NCI-H187 treated with DMSO at 0.1 percent for 48 hours (cell line): Measurements from ENCODE around the gene STK17A.

Experiments used
- DNase-seq: peaks from one replicate; lab custom pipeline; 2025; lab: John Stamatoyannopoulos, UW

STK17A gene

GRCh38 chr7:43634384-43634783 is 51.5 kb downstream of the STK17A start:
- no peak for DNase-seq

GRCh38 chr7:43636093-43636492 is 53.2 kb downstream of the STK17A start:
- DNase-seq: no peak

- no peak for DNase-seq
These were observed 54.4 kb downstream of the STK17A start for GRCh38 chr7:43637114-43637806.

DNA sequence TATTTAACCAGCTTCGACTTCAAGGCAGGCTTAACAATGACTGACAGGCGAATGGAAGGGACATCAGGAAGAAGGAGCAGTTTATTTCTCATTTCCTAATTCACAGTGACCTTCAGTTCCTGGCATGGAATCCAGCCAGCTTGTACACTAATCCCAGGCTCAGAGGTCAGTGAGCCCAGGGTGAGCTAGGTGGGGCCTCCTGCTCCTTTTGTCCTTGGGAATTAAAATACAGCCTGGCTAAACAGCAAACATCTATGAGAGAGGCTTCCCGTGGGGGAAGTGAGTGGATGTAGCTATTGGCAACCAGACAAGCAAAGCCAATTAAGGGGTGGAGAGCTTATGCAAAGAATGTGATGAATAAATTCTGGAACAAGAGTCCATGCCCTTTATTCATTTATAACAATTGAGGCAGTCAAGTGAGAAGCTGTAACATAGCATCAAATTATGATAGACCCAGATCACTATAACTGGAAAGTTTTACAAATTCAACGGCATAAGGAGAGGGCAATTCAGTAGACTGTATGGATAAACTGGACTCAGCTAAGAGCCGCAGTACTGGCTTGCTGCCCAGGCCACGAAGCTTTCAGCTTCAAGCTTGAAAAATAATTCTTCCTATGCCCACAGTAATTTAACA is 57.1 kb downstream of the STK17A start:
- DNase-seq: no peak

- no peak for DNase-seq
These were observed 57.8 kb downstream of the STK17A start for GRCh38 chr7:43640679-43641078.

GRCh38 chr7:43642897-43643630 is 60.2 kb downstream of the STK17A start:
- DNase-seq: no peak

DNA sequence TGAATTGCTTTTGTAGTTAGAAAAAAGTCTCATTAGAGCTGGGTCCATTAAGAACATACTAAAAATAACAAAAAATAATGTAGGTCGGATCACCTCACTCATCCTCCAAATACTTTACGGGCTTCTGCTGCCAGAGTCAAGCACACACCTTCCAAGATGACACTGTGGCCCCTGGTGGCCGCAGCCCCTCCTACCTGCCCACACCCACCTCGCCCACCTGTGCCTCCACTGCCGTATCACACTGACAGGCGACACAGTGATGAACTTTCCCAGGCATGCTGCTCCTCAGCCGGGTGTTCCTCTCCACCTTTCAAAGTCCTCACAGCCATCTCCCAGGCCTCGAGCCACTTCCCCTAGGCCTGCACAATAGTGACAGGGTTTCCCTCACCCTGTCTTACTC is 60.9 kb downstream of the STK17A start:
- no peak for DNase-seq

DNA sequence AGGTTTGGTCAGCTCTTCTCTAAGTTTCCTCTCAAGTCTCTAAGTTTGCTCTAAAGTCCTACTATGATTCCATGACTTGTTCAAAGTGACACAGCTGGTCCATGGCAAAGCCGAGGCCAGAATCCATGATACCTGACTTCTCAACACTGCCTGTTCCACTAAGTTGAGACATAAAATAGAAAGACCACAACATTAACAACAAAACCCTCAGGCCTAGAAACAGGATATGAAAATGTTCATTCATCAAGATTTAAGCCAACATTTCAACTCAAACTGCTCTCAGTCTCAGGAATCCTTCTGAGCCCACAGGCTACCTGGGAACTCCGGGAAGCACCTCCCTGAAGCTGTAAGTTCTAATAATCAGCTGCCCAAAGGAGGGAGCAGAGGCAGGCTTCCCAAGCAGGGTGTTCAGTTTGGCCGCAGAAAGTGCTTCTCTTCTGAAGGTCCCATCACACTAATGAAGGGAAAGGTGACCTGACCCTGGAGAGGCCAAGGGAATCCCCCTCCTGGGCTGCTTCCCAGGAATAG is 62.9 kb downstream of the STK17A start:
- no peak for DNase-seq

DNA sequence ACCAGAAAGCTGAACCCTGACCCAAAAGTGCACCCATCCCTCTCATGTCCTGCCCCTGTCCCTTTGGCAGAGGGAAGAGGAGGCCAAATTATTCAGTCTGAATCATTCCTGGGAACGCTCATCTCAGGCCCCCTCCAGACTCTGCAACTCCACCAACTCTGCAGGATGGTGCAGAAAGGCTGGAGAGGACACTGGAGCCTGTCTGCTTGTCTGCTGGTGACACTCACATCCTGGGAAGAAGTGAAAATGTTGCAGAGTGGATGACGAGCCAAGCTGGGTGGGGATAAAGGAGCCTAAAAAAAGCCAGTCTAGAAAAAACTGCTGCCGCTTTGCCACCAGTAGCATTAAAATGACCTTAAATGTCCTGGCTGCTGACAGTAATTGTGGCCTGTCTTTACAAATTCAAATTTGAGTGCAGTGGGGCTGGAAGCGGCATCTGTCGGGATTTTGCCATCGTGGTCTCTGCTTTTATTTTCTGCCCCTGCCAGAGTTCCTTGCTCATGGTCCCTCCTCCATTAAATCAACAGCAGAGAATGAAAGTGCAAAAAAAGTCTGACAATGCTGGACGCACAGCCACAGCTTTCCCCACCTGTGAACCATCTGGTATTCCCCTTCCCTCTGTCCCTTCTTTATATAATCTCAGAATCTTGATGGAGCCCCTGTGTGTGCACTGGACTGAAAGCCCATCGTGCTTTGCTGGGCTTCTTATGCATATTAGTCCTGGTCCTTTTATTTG is 63.9 kb downstream of the STK17A start:
- no peak for DNase-seq

GRCh38 chr7:43647339-43647672 is 64.4 kb downstream of the STK17A start:
- no peak for DNase-seq

- DNase-seq: no peak
These were observed 65.0 kb downstream of the STK17A start for GRCh38 chr7:43647673-43648472.

DNA sequence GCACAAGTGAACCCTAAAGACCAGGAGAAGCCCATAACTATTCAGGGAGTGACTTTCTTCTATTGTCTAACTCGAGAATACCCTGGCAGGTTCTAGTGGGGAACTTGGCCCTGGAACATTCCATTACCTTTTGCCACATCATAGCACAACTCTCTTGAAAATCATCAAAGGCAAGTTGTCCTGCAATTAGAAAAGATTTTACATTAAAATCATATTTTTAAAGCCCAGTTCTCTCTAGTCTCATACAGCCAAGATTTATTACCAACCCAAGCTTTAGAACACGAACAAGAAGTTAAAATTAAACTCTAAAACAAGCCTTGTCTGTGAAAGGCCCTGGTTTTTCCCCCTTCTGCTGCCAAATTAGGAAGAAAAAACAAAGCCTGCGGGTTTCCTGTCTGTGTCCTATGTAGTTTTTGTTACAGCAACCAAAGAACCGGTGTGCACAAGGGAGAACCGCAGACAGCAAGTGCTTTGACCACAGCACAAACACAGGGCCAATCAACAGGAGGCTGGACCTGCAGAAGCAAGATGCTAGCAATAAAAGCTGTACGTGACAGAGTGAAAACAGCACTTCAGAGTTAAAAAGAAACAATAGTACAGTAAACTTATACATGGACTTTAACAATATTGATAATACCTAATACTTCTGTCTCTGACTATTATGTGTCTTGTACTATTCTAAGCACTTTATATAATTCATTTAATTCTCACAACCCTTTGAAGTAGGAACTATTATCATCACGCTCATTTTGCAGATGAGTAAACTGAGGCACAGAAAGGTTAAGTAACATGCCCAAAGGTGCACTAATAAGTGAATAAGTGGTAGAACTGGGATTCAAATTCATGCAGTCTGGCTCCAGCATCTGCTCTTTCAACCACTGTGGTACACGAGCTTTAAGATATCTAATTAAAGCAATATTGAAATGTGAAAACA is 65.8 kb downstream of the STK17A start:
- no peak for DNase-seq

GRCh38 chr7:43649755-43650274 is 66.9 kb downstream of the STK17A start:
- DNase-seq: no peak

GRCh38 chr7:43650457-43651052 is 67.6 kb downstream of the STK17A start:
- no peak for DNase-seq

- DNase-seq: no peak
These were observed 69.5 kb downstream of the STK17A start for GRCh38 chr7:43652364-43652763.

DNA sequence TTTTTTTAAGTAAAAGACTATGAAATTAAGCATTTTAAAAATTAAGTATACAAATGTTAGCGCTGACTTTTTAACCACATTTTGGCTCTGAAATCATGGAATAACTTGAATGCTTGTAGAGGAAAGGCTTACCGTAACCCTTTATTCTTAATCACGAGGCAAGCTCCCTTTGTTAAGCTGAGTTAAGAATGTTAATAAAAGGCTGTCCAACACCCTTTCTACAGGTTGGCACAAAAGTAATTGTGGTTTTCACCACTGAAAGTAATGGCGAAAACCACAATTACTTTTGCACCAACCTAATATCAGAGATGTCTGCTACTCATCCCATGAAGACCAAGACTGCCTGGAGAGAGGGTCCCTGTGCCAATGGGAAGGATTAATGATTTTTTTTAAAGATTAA is 70.6 kb downstream of the STK17A start:
- no peak for DNase-seq

- DNase-seq: no peak
These were observed 71.1 kb downstream of the STK17A start for GRCh38 chr7:43653891-43654504.

DNA sequence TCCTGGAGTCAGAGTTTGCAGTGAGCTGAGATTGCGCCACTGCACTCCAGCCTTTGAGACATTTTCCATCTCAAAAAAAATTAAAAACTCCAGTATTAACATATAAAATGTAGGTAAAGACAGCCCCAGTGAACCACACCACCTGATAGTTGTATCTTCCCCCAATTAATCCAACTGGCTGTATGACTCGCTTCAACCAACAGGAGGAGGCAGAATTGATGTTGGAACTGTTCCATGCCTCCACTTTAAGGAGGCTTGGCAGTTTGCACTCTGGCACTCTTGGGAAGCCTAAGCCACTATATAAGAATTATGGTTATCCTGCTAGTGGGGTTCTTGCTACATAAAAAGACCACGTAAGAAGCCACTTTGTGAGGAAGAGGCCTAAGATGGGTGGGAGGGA is 72.7 kb downstream of the STK17A start:
- no peak for DNase-seq

GRCh38 chr7:43656997-43657396 is 74.1 kb downstream of the STK17A start:
- no peak for DNase-seq
